ENCODE results near the gene VPS18.

GRCh38 chr15:40873694-40874561, 20.3 kb upstream of the VPS18 start, which contains the start of gene RHOV:
- TF ChIP-seq CTCF (IDR thresholded peaks at IDR 0.05; ENCODE audit: low read length) (peak; percentile 49), EZH2 (IDR thresholded peaks at IDR 0.05; ENCODE audit: borderline replicate concordance, low read length) (no peak)
